GM23338 (cell line): Measurements from ENCODE around the gene FCN2. TPM values are rescaled to one million over a fixed set of nuclear protein-coding genes. Genes with fewer than 3 reads are reported as not detected.

Source experiments
- ATAC-seq: fragments of 200-7000 bp; cut with Tn5 transposase; 3 replicates; pipeline ENCODE4 v1.9.1; 2020
- DNase-seq: peaks from one replicate; pipeline ENCODE4 v3.0.0-alpha.2; 2015; ENCODE audit warnings: low spot score
- H2AFZ ChIP-seq: fragments of 200-600 bp; sonication (generic); 2 replicates; pipeline ENCODE4 v1.8.0; 2016; ENCODE audit warnings: antibody characterized with exemption, mild to moderate bottlenecking, moderate library complexity
- H3F3A ChIP-seq: fragments of 200-600 bp; sonication (generic); replicated peaks from 2 replicates; pipeline ENCODE4 v1.8.0; 2017; ENCODE audit warnings: antibody characterized with exemption, mixed run types, low read depth
- H3K27ac ChIP-seq: fragments of 200-600 bp; sonication (generic); 2 replicates; pipeline ENCODE4 v1.6.1; 2016; ENCODE audit warnings: low read depth
- H3K27me3 ChIP-seq: fragments of 200-600 bp; sonication (generic); 2 replicates; pipeline ENCODE4 v1.8.0; 2016; ENCODE audit warnings: mild to moderate bottlenecking, mixed run types, moderate library complexity; ENCODE audit not compliant: insufficient read depth
- H3K36me3 ChIP-seq: fragments of 200-600 bp; sonication (generic); 2 replicates; pipeline ENCODE4 v1.8.0; 2016; ENCODE audit warnings: mild to moderate bottlenecking; ENCODE audit not compliant: insufficient read depth
- H3K4me1 ChIP-seq: fragments of 200-600 bp; sonication (generic); 2 replicates; pipeline ENCODE4 v1.8.0; 2016; ENCODE audit warnings: mild to moderate bottlenecking, moderate library complexity; ENCODE audit not compliant: insufficient read depth
- H3K4me2 ChIP-seq: fragments of 200-600 bp; sonication (generic); 2 replicates; pipeline ENCODE4 v1.7.1; 2017; ENCODE audit warnings: mixed run types
- H3K4me3 ChIP-seq: fragments of 200-600 bp; sonication (generic); 2 replicates; pipeline ENCODE4 v1.6.1; 2016; ENCODE audit warnings: mixed run types
- H3K79me2 ChIP-seq: fragments of 200-600 bp; sonication (generic); replicated peaks from 2 replicates; pipeline ENCODE4 v1.8.0; 2017; ENCODE audit warnings: mild to moderate bottlenecking; ENCODE audit not compliant: insufficient read depth
- H3K9me2 ChIP-seq: fragments of 200-600 bp; sonication (generic); 2 replicates; pipeline ENCODE4 v1.8.0; 2017; ENCODE audit not compliant: insufficient read depth
- H4K20me1 ChIP-seq: fragments of 200-600 bp; sonication (generic); replicated peaks from 2 replicates; pipeline ENCODE4 v1.8.0; 2017; ENCODE audit warnings: mild to moderate bottlenecking; ENCODE audit not compliant: insufficient read depth
- H3K27ac Mint-ChIP-seq: 2 replicates; pipeline ENCODE4 v1.8.0; 2020; ENCODE audit warnings: inconsistent platforms, mild to moderate bottlenecking, moderate library complexity, mixed read lengths
- H3K27me3 Mint-ChIP-seq: 3 replicates; pipeline ENCODE4 v1.8.0; 2022; ENCODE audit warnings: low read depth, mild to moderate bottlenecking, moderate library complexity, mixed read lengths, inconsistent platforms; ENCODE audit not compliant: insufficient read depth, poor library complexity
- H3K36me3 Mint-ChIP-seq: 3 replicates; pipeline ENCODE4 v1.8.0; 2021; ENCODE audit warnings: low read depth, mild to moderate bottlenecking, inconsistent platforms, moderate library complexity, mixed read lengths
- H3K4me1 Mint-ChIP-seq: 3 replicates; pipeline ENCODE4 v1.8.0; 2020; ENCODE audit warnings: mild to moderate bottlenecking, inconsistent platforms, mixed read lengths
- H3K4me3 Mint-ChIP-seq: 3 replicates; pipeline ENCODE4 v1.8.0; 2021; ENCODE audit warnings: moderate library complexity, mild to moderate bottlenecking, inconsistent platforms, mixed read lengths
- H3K9me3 Mint-ChIP-seq: 3 replicates; pipeline ENCODE4 v1.8.0; 2020; ENCODE audit warnings: moderate library complexity, mild to moderate bottlenecking, inconsistent platforms, mixed read lengths
- CREB1 ChIP-seq: fragments of 250-450 bp; sonication (Bioruptor Pico); IDR thresholded peaks from 2 replicates; pipeline ENCODE4 v1.5.0; 2020; ENCODE audit warnings: low read depth, mild to moderate bottlenecking, moderate library complexity
- EZH2 ChIP-seq: fragments of 200-600 bp; sonication (generic); IDR thresholded peaks from one replicate; pipeline ENCODE4 v1.8.0; 2017; ENCODE audit warnings: antibody characterized with exemption, mild to moderate bottlenecking, low read depth; ENCODE audit not compliant: unreplicated experiment
- EZH2phosphoT487 ChIP-seq: fragments of 200-600 bp; sonication (generic); IDR thresholded peaks from one replicate; pipeline ENCODE4 v1.8.1; 2018; ENCODE audit warnings: antibody characterized with exemption; ENCODE audit not compliant: unreplicated experiment
- JUNB ChIP-seq: IDR thresholded peaks from one replicate; pipeline ENCODE4 v1.6.1; 2016; ENCODE audit warnings: antibody characterized with exemption; ENCODE audit not compliant: unreplicated experiment
- NANOG ChIP-seq: IDR thresholded peaks from 2 replicates; pipeline ENCODE4 v1.6.1; 2016; ENCODE audit warnings: antibody characterized with exemption, borderline replicate concordance
- POLR2AphosphoS5 ChIP-seq: IDR thresholded peaks from 2 replicates; pipeline ENCODE4 v1.6.1; 2016; ENCODE audit warnings: antibody characterized with exemption, low read depth
- STAT1 ChIP-seq: IDR thresholded peaks from one replicate; pipeline ENCODE4 v1.6.1; 2016; ENCODE audit warnings: antibody characterized with exemption; ENCODE audit not compliant: unreplicated experiment
- ZNF114 ChIP-seq: fragments of 250-450 bp; sonication (Bioruptor Pico); IDR thresholded peaks from 2 replicates; pipeline ENCODE4 v1.5.0; 2020; ENCODE audit warnings: mild to moderate bottlenecking, moderate library complexity
- ZNF331 ChIP-seq: fragments of 250-450 bp; sonication (Bioruptor Pico); IDR thresholded peaks from 2 replicates; pipeline ENCODE4 v1.5.0; 2020; ENCODE audit warnings: low read depth, mild to moderate bottlenecking, moderate library complexity
- polyA plus RNA-seq: library from polyadenylated mRNA; unstranded; fragments of >200 nt; fragmentation: Nextera tagmentation; extraction: Ambion mirVana; gene quantifications from 2 replicates; pipeline ENCODE4 v1.2.1, GENCODE V29; 2016
- total RNA-seq: library from RNA; depleted of rRNA; stranded (reverse); fragments of >200 nt; shearing (Covaris generic); gene quantifications from 2 replicates; pipeline ENCODE4 v1.2.3, GENCODE V29; 2014
- TF ChIP-seq, protein P1 (sequence below): fragments of 250-450 bp; sonication (Bioruptor Pico); IDR thresholded peaks from 2 replicates; pipeline ENCODE4 v1.5.0; 2020; ENCODE audit warnings: mild to moderate bottlenecking, moderate library complexity
- TF ChIP-seq, protein P2 (sequence below), 2 experiments: fragments of 200-600 bp in 1 of 2; sonication (generic) in 1 of 2; conservative IDR thresholded peaks; 2 replicates each; pipeline versions ENCODE4 v1.5.1 to v1.6.1; 2016 to 2017; ENCODE audit warnings: antibody characterized with exemption in 2 of 2, low read depth in 2 of 2, mild to moderate bottlenecking in 2 of 2, moderate library complexity in 1 of 2
- TF ChIP-seq, protein P3 (sequence below): IDR thresholded peaks from one replicate; pipeline ENCODE4 v1.6.1; 2018; ENCODE audit warnings: antibody characterized with exemption; ENCODE audit not compliant: unreplicated experiment
- TF ChIP-seq, protein P4 (sequence below): IDR thresholded peaks from 2 replicates; pipeline ENCODE4 v1.6.1; 2016; ENCODE audit warnings: antibody characterized with exemption

FCN2 gene
- total and polyA plus RNA-seq, 2 experiments from 2014 or later = not detected

DNA sequence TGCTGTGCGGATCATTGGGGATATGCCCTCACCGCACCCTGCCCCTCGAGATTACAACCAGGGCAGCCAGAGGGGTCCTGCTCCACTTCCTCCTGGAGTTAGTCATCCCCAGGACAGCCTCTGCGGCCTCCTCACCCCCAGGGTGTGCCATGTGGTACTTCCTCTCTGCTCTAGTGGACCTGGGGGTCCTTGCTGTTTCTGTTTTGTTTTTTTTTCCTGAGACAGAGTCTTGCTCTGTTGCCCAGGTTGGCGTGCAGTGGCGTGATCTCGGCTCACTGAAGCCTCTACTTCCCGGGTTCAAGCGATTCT lies 42.3 kb downstream of the FCN2 start:
- H4K20me1 ChIP-seq = no peaks in the 10 kb centered on the region
- peaks cover 4% of the 10 kb centered on the region; the same call in 2 of the 3 replicates for H3K36me3 Mint-ChIP-seq
- peaks cover 2% of the 10 kb centered on the region for H3K27me3 Mint-ChIP-seq
- no peak for TF ChIP-seq CREB1
- TF ChIP-seq, protein P1, sequence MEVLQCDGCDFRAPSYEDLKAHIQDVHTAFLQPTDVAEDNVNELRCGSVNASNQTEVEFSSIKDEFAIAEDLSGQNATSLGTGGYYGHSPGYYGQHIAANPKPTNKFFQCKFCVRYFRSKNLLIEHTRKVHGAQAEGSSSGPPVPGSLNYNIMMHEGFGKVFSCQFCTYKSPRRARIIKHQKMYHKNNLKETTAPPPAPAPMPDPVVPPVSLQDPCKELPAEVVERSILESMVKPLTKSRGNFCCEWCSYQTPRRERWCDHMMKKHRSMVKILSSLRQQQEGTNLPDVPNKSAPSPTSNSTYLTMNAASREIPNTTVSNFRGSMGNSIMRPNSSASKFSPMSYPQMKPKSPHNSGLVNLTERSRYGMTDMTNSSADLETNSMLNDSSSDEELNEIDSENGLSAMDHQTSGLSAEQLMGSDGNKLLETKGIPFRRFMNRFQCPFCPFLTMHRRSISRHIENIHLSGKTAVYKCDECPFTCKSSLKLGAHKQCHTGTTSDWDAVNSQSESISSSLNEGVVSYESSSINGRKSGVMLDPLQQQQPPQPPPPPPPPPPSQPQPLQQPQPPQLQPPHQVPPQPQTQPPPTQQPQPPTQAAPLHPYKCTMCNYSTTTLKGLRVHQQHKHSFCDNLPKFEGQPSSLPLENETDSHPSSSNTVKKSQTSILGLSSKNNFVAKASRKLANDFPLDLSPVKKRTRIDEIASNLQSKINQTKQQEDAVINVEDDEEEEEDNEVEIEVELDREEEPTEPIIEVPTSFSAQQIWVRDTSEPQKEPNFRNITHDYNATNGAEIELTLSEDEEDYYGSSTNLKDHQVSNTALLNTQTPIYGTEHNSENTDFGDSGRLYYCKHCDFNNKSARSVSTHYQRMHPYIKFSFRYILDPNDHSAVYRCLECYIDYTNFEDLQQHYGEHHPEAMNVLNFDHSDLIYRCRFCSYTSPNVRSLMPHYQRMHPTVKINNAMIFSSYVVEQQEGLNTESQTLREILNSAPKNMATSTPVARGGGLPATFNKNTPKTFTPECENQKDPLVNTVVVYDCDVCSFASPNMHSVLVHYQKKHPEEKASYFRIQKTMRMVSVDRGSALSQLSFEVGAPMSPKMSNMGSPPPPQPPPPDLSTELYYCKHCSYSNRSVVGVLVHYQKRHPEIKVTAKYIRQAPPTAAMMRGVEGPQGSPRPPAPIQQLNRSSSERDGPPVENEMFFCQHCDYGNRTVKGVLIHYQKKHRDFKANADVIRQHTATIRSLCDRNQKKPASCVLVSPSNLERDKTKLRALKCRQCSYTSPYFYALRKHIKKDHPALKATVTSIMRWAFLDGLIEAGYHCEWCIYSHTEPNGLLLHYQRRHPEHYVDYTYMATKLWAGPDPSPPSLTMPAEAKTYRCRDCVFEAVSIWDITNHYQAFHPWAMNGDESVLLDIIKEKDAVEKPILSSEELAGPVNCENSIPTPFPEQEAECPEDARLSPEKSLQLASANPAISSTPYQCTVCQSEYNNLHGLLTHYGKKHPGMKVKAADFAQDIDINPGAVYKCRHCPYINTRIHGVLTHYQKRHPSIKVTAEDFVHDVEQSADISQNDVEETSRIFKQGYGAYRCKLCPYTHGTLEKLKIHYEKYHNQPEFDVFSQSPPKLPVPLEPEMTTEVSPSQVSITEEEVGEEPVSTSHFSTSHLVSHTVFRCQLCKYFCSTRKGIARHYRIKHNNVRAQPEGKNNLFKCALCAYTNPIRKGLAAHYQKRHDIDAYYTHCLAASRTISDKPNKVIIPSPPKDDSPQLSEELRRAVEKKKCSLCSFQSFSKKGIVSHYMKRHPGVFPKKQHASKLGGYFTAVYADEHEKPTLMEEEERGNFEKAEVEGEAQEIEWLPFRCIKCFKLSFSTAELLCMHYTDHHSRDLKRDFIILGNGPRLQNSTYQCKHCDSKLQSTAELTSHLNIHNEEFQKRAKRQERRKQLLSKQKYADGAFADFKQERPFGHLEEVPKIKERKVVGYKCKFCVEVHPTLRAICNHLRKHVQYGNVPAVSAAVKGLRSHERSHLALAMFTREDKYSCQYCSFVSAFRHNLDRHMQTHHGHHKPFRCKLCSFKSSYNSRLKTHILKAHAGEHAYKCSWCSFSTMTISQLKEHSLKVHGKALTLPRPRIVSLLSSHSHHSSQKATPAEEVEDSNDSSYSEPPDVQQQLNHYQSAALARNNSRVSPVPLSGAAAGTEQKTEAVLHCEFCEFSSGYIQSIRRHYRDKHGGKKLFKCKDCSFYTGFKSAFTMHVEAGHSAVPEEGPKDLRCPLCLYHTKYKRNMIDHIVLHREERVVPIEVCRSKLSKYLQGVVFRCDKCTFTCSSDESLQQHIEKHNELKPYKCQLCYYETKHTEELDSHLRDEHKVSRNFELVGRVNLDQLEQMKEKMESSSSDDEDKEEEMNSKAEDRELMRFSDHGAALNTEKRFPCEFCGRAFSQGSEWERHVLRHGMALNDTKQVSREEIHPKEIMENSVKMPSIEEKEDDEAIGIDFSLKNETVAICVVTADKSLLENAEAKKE (CRISPR knock-in tag) = no peak
- TF ChIP-seq, protein P2, sequence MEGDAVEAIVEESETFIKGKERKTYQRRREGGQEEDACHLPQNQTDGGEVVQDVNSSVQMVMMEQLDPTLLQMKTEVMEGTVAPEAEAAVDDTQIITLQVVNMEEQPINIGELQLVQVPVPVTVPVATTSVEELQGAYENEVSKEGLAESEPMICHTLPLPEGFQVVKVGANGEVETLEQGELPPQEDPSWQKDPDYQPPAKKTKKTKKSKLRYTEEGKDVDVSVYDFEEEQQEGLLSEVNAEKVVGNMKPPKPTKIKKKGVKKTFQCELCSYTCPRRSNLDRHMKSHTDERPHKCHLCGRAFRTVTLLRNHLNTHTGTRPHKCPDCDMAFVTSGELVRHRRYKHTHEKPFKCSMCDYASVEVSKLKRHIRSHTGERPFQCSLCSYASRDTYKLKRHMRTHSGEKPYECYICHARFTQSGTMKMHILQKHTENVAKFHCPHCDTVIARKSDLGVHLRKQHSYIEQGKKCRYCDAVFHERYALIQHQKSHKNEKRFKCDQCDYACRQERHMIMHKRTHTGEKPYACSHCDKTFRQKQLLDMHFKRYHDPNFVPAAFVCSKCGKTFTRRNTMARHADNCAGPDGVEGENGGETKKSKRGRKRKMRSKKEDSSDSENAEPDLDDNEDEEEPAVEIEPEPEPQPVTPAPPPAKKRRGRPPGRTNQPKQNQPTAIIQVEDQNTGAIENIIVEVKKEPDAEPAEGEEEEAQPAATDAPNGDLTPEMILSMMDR (conservative IDR thresholded peaks at IDR 0.05; ENCODE audit: low read depth in 2 of 2) = no peak
- TF ChIP-seq ZNF114 (CRISPR knock-in tag) = no peak
- no peak for TF ChIP-seq POLR2AphosphoS5
- TF ChIP-seq, protein P3, sequence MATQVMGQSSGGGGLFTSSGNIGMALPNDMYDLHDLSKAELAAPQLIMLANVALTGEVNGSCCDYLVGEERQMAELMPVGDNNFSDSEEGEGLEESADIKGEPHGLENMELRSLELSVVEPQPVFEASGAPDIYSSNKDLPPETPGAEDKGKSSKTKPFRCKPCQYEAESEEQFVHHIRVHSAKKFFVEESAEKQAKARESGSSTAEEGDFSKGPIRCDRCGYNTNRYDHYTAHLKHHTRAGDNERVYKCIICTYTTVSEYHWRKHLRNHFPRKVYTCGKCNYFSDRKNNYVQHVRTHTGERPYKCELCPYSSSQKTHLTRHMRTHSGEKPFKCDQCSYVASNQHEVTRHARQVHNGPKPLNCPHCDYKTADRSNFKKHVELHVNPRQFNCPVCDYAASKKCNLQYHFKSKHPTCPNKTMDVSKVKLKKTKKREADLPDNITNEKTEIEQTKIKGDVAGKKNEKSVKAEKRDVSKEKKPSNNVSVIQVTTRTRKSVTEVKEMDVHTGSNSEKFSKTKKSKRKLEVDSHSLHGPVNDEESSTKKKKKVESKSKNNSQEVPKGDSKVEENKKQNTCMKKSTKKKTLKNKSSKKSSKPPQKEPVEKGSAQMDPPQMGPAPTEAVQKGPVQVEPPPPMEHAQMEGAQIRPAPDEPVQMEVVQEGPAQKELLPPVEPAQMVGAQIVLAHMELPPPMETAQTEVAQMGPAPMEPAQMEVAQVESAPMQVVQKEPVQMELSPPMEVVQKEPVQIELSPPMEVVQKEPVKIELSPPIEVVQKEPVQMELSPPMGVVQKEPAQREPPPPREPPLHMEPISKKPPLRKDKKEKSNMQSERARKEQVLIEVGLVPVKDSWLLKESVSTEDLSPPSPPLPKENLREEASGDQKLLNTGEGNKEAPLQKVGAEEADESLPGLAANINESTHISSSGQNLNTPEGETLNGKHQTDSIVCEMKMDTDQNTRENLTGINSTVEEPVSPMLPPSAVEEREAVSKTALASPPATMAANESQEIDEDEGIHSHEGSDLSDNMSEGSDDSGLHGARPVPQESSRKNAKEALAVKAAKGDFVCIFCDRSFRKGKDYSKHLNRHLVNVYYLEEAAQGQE = no peak
- TF ChIP-seq JUNB = no peak
- no peak for TF ChIP-seq ZNF331
- no peak for TF ChIP-seq EZH2phosphoT487
- TF ChIP-seq EZH2 = no peak
- TF ChIP-seq, protein P4, sequence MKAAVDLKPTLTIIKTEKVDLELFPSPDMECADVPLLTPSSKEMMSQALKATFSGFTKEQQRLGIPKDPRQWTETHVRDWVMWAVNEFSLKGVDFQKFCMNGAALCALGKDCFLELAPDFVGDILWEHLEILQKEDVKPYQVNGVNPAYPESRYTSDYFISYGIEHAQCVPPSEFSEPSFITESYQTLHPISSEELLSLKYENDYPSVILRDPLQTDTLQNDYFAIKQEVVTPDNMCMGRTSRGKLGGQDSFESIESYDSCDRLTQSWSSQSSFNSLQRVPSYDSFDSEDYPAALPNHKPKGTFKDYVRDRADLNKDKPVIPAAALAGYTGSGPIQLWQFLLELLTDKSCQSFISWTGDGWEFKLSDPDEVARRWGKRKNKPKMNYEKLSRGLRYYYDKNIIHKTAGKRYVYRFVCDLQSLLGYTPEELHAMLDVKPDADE = no peak
- TF ChIP-seq STAT1 = no peak
- TF ChIP-seq NANOG = no peak
- H3K79me2 ChIP-seq = no peaks in the 10 kb centered on the region
- no peak overlapping the region for H3K4me2 ChIP-seq
- DNase-seq (no peak), ATAC-seq (no peak)
- no peak overlapping the region for H3K4me3 ChIP-seq
- no peaks in the 10 kb centered on the region for H3K27me3 ChIP-seq
- no peak overlapping the region for H3K27ac Mint-ChIP-seq
- H3K9me2 ChIP-seq = no peaks in the 10 kb centered on the region
- no peaks in the 10 kb centered on the region for H3K4me1 ChIP-seq
- H3K4me3 Mint-ChIP-seq = no peak overlapping the region
- peaks cover 15% of the 10 kb centered on the region for H3K9me3 Mint-ChIP-seq
- no peaks in the 10 kb centered on the region for H3F3A ChIP-seq
- no peak overlapping the region for H3K27ac ChIP-seq
- no peaks in the 10 kb centered on the region for H3K4me1 Mint-ChIP-seq
- H3K36me3 ChIP-seq = no peaks in the 10 kb centered on the region
- H2AFZ ChIP-seq = no peak overlapping the region
